Raji (cell line): ENCODE data around the gene TRIP12.

Experiments used
- POLR2A ChIP-seq: IDR thresholded peaks from 2 replicates; pipeline ENCODE4 v1.6.1; 2011; ENCODE audit warnings: low read depth, low read length, control low read depth; ENCODE audit not compliant: insufficient read depth

The TRIP12 gene

DNA sequence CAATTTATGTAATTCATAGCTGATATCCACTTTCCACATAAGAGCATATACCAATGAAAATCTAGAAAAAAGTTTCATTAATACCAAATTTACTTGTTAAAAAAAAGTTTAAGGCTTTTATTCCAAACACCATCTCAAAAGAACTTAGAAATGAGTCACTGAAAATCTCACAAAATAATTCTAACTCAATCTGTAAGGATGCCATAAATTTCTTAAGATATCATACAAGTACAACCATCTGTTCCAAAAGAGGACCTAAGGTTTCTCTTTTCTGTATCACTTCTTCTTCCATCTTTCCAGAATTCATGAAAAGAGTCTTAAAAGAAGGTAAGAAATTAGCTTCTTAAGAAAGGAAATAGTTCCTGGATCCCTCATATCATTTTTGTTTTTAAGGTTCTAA lies 60.4 kb downstream of the TRIP12 start:
- no peak for TF ChIP-seq POLR2A

GRCh38 chr2:229860334-229860733 lies 61.5 kb downstream of the TRIP12 start:
- TF ChIP-seq POLR2A, result no peak

DNA sequence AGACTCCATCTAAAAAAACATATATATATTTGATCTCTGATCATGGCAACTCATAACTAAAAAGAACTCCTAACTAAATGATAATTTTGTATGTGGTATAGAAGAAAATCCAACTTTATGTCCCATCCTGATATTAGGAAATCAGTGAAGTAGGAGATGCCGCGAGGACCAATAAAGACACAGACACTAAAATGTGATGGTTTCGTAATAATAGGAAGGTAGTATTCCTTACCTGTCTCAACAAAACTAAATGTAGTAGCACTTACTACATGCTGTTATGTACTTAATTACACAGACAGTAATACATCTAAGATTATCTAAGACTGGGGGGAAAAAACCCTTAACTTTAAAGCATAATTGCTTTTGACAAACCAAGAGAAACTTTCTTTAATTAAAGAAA lies 63.5 kb downstream of the TRIP12 start:
- no peak for TF ChIP-seq POLR2A

GRCh38 chr2:229857634-229858033 lies 64.2 kb downstream of the TRIP12 start:
- TF ChIP-seq POLR2A, result no peak

DNA sequence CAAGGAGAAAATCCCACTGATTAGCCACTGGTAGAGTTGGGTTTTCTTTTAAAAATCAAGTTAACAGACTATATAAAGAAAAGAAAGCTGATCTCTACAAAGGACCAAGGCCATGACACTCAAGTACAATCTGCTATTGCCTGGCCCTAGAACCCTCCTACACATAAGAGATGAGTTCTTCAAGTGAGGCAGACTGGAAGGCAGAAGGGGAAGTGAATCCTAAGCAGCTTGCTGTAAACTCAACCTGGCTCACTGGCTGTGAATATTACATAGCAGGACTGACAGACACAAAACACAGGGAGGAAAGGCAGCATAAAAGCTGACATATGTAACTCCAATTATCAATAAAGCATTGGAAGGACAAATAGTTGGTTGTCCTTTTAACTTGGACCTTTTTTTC lies 65.4 kb downstream of the TRIP12 start:
- no peak for TF ChIP-seq POLR2A

DNA sequence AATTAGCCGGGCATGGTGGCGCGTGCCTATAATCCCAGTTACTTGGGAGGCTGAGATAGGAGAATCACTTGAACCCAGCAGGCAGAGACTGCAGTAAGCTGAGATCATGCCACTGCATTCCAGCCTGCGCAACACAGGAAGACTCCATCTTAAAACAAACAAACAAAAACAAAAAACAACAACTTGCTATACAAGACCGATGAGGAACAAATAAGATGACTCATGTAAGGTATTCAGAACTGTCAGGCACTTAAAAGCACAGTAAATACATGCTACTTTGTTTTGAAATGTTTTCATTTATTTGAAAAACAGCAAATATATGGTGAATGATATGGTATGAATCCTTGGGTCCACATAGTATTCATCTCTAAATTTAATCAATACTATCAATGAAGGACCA lies 66.7 kb downstream of the TRIP12 start:
- no peak for TF ChIP-seq POLR2A

DNA sequence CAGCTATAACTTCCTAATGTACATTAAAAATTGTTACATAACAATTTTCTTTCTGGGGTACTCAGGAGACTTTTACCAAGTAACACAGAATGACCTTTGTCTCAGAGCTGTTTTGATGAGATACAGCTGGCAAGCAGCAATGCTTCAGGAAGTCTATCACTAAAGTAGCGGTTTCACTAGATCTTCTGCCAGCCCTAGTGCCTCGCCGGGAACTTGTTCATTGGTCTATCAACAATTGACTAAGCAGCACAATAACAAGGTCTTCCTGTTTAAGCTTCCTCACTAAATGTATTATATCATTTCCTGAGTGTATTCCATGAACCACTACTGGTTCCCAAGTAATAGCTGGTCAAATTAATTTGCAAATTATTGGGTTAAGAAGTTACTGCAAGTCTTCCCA lies 69.2 kb downstream of the TRIP12 start:
- no peak for TF ChIP-seq POLR2A

GRCh38 chr2:229851870-229852269 lies 69.9 kb downstream of the TRIP12 start:
- no peak for TF ChIP-seq POLR2A

DNA sequence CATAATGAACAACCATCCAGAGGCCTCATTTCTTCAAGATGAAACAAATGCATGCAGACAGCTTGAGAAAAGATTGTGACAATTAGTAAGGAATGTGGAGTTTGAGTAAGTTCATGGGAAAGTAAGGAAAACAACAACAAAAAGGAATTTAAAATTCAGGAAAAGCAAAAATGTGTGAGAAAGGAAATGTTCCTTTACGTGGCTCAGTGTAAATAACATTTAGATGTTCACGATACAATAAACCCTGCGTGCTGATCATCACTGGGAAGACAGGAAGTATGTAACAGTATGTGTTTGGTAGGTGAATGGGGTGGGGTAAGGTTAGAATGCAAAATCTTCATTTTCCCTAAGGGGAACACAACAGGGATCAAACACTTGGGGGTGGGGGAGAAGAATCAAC lies 72.7 kb downstream of the TRIP12 start:
- TF ChIP-seq POLR2A, result no peak

- no peak for TF ChIP-seq POLR2A
Observed at GRCh38 chr2:229843613-229844012, 78.2 kb downstream of the TRIP12 start.

GRCh38 chr2:229838729-229839128 lies 83.1 kb downstream of the TRIP12 start:
- TF ChIP-seq POLR2A, result no peak

GRCh38 chr2:229836847-229837246 lies 85.0 kb downstream of the TRIP12 start:
- TF ChIP-seq POLR2A, result no peak

DNA sequence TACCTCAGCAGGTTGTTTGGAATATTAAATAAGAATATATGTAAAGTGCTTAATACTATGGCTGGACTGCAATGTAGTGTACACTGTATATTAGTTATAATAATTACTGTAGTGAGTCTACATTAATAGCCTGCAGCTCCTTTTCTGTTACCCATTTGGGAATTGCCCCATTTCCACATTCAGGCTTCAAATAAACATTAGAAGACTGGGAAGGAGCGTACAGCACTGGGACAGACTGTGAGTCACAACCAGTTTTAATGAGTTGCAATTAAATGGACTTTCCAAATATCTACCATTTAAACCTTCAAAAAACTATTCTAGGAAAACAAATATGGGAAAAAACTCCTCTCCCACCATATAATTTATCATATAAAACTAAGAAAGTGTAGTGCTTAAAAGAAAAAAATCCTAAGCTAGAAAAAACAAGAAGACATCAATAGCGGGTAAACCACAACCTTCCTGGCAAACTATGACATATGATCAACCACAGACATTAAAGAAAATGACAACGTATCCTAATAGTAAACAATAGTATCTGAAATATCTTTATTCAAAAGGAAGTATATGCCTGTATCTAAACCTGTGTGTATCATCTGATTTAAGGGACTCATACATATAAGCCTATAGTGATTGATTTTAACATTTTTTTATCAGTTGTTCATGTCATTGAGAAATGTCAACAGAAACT lies 86.1 kb downstream of the TRIP12 start:
- no peak for TF ChIP-seq POLR2A

DNA sequence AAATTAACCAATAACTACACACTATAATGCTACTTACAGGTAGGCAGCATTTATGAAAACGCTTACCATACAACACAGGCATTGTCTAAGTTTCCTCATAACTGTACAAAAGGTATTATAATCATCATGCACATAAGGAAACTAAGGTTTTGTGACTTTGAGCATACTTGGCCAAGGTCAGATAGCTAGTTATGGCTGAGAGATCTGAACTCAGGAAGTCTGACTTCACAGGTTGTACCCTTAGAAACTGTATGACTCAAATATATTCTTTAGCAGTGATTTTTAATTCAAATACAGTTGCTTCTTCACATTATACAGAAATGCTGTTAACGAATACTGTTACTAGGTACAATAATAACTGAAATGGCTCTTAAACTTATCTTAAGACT lies 89.3 kb downstream of the TRIP12 start:
- no peak for TF ChIP-seq POLR2A

- TF ChIP-seq POLR2A, result no peak
Observed at GRCh38 chr2:229831805-229832509, 89.9 kb downstream of the TRIP12 start.

DNA sequence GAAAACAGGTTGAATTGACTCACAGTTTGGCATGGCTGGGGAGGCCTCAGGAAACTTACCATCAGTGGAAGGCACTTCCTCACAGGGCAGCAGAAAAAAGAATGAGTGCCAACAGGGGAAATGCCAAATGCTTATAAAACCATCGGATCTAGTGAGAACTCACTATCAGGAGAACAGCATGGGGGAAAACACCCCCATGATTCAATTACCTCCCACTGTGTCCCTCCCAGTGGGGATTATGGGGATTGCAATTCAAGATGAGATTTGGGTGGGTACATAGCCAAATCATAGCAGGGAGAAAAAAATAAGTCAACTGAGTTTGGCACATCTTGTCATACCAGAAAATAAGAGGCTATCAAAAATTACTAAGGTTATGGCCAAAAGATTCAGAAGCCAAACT lies 96.3 kb downstream of the TRIP12 start:
- no peak for TF ChIP-seq POLR2A

DNA sequence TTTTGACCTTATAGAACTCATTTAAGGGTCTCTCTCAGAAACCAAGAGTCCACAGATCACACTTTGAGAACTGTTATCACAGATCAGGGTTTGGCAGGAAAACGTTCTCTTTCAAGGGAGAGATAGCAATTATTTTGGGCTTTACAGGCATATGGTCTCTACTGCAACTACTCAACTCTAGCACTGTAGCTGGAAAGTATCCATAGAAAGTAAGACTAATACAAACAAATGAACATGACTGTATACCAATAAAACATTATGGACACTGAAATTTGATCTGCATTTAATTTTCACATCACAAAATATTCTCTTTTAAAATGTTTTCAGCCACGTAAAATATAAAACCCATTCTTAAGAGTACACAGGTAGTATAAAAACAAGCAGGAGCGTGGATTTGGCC lies 100.5 kb downstream of the TRIP12 start:
- TF ChIP-seq POLR2A, result no peak
